H1 (cell line): ENCODE results near the gene CLDN2. TPM values are rescaled to one million over a fixed set of nuclear protein-coding genes. Genes with fewer than 3 reads are reported as not detected.

ENCODE experiments used
- CTCF ChIA-PET: fragments of 300-600 bp; sonication (Branson Sonifier 250); formaldehyde crosslinking; loops from one replicate; lab custom pipeline; 2021; ENCODE audit not compliant: partially characterized antibody; lab: Charles Lee
- POLR2A ChIA-PET: fragments of 300-600 bp; sonication (Branson Sonifier 250); formaldehyde crosslinking; loops from one replicate; lab custom pipeline; 2021; ENCODE audit warnings: inconsistent platforms; ENCODE audit not compliant: partially characterized antibody; lab: Charles Lee
- DNase-seq, 2 experiments: peaks; one replicate each; pipeline versions ENCODE4 v3.0.0 to v3.0.0-alpha.2; 2010 to 2022; ENCODE audit warnings: low spot score in 2 of 2, low read depth in 1 of 2, mixed read lengths in 1 of 2
- FAIRE-seq: peaks from 2 replicates; lab custom pipeline; 2011; peaks lifted over from hg19 to GRCh38; lab: Jason Lieb, UNC
- H2AFZ ChIP-seq: 2 replicates; pipeline ENCODE4 v1.8.1; 2012; ENCODE audit warnings: low read length, inconsistent platforms
- H2AK5ac ChIP-seq: 2 replicates; pipeline ENCODE4 v1.6.1; 2013; ENCODE audit warnings: low read depth, low read length
- H2BK120ac ChIP-seq: replicated peaks from 2 replicates; pipeline ENCODE3; 2013; ENCODE audit warnings: low read depth, low read length, inconsistent platforms
- H2BK12ac ChIP-seq: 2 replicates; pipeline ENCODE4 v1.6.1; 2013; ENCODE audit warnings: low read depth, low read length
- H2BK15ac ChIP-seq: 2 replicates; pipeline ENCODE4 v1.6.1; 2013; ENCODE audit warnings: low read length
- H2BK20ac ChIP-seq: 2 replicates; pipeline ENCODE4 v1.6.1; 2013; ENCODE audit warnings: low read length
- H2BK5ac ChIP-seq: 2 replicates; pipeline ENCODE4 v1.6.1; 2013; ENCODE audit warnings: low read depth, low read length
- H3K14ac ChIP-seq: 2 replicates; pipeline ENCODE4 v1.6.1; 2013; ENCODE audit warnings: inconsistent platforms; ENCODE audit not compliant: insufficient read length
- H3K18ac ChIP-seq: 2 replicates; pipeline ENCODE4 v1.6.1; 2013; ENCODE audit warnings: low read length; ENCODE audit errors: extremely low read depth
- H3K23ac ChIP-seq: 2 replicates; pipeline ENCODE4 v1.6.1; 2013; ENCODE audit warnings: inconsistent platforms; ENCODE audit not compliant: insufficient read length
- H3K23me2 ChIP-seq: 2 replicates; pipeline ENCODE4 v1.6.1; 2013; ENCODE audit warnings: low read depth, low read length
- H3K27ac ChIP-seq: 2 replicates; pipeline ENCODE4 v1.6.1; 2011; ENCODE audit warnings: low read depth, low read length, inconsistent platforms
- H3K27me3 ChIP-seq, 4 experiments: replicated peaks in 1 of 4; 1 replicate in 1 of 4; 2 replicates in 3 of 4; pipeline versions ENCODE4 v1.6.1 to v1.8.1; 2011 to 2013; ENCODE audit warnings: low read length in 3 of 4, mild to moderate bottlenecking in 3 of 4, inconsistent platforms in 2 of 4, mixed read lengths in 2 of 4, moderate library complexity in 1 of 4; ENCODE audit not compliant: control insufficient read depth in 3 of 4, insufficient read depth in 3 of 4; ENCODE audit errors: extremely low read depth in 1 of 4
- H3K36me3 ChIP-seq, 4 experiments: 2 replicates each; pipeline versions ENCODE4 v1.6.1 to v1.8.1; 2011 to 2013; ENCODE audit warnings: mild to moderate bottlenecking in 4 of 4, low read length in 3 of 4, moderate library complexity in 2 of 4, control low read depth in 1 of 4, inconsistent platforms in 1 of 4; ENCODE audit not compliant: insufficient read depth in 4 of 4, control insufficient read depth in 2 of 4
- H3K4ac ChIP-seq: replicated peaks from 2 replicates; pipeline ENCODE3; 2013; ENCODE audit warnings: low read length, low read depth, mixed read lengths, inconsistent platforms; ENCODE audit not compliant: insufficient read length
- H3K4me1 ChIP-seq, 4 experiments: replicated peaks in 1 of 4; 1 replicate in 1 of 4; 2 replicates in 3 of 4; pipeline versions ENCODE4 v1.6.1 to v1.8.1; 2011 to 2013; ENCODE audit warnings: low read length in 3 of 4, inconsistent platforms in 2 of 4, mixed read lengths in 1 of 4; ENCODE audit not compliant: insufficient read depth in 4 of 4, control insufficient read depth in 3 of 4
- H3K4me2 ChIP-seq, 2 experiments: 2 replicates each; pipeline versions ENCODE4 v1.6.1 to v1.8.1; 2011 to 2013; ENCODE audit warnings: low read depth in 2 of 2, low read length in 2 of 2, control low read depth in 1 of 2, inconsistent platforms in 1 of 2, mild to moderate bottlenecking in 1 of 2; ENCODE audit not compliant: insufficient read depth in 1 of 2
- H3K4me3 ChIP-seq, 4 experiments: fragments of 200-600, 300-600 bp in 1 of 4; sonication (generic), shearing (Covaris generic), sonication (Bioruptor Twin) in 1 of 4; 2 replicates each; pipeline versions ENCODE4 v1.5.1 to v1.8.1; 2011 to 2016; ENCODE audit warnings: low read length in 4 of 4, low read depth in 3 of 4, control low read depth in 2 of 4, inconsistent platforms in 2 of 4, mild to moderate bottlenecking in 2 of 4, mixed read lengths in 1 of 4, moderate library complexity in 1 of 4; ENCODE audit not compliant: insufficient read depth in 2 of 4; ENCODE audit errors: extremely low read depth in 1 of 4
- H3K56ac ChIP-seq: replicated peaks from 2 replicates; pipeline ENCODE3; 2013; ENCODE audit warnings: low read depth, mild to moderate bottlenecking, mixed read lengths, low read length, inconsistent platforms; ENCODE audit not compliant: insufficient read length
- H3K79me1 ChIP-seq: 2 replicates; pipeline ENCODE4 v1.6.1; 2013; ENCODE audit warnings: low read depth, low read length, control low read depth
- H3K79me2 ChIP-seq, 2 experiments: 2 replicates each; pipeline versions ENCODE4 v1.6.1 to v1.8.1; 2012 to 2013; ENCODE audit warnings: low read length in 2 of 2, mild to moderate bottlenecking in 2 of 2, inconsistent platforms in 1 of 2; ENCODE audit not compliant: insufficient read depth in 2 of 2, control insufficient read depth in 1 of 2
- H3K9ac ChIP-seq, 4 experiments: replicated peaks in 1 of 4; 1 replicate in 1 of 4; 2 replicates in 3 of 4; pipeline versions ENCODE4 v1.6.1 to v1.8.1; 2011 to 2013; ENCODE audit warnings: low read depth in 3 of 4, low read length in 3 of 4, control low read depth in 2 of 4, mild to moderate bottlenecking in 2 of 4, moderate library complexity in 2 of 4, inconsistent platforms in 1 of 4; ENCODE audit errors: extremely low read depth in 1 of 4
- H3K9me3 ChIP-seq, 2 experiments: 2 replicates each; pipeline versions ENCODE4 v1.6.1 to v1.8.1; 2012 to 2013; ENCODE audit warnings: mild to moderate bottlenecking in 2 of 2, moderate library complexity in 2 of 2, control low read depth in 1 of 2, inconsistent platforms in 1 of 2, low read depth in 1 of 2, low read length in 1 of 2, mixed read lengths in 1 of 2; ENCODE audit not compliant: insufficient read depth in 2 of 2
- H4K20me1 ChIP-seq, 2 experiments: replicated peaks in 1 of 2; 2 replicates each; pipeline versions ENCODE3 to v1.8.1; 2011 to 2013; ENCODE audit warnings: inconsistent platforms in 2 of 2, low read length in 2 of 2, mild to moderate bottlenecking in 1 of 2; ENCODE audit not compliant: insufficient read depth in 2 of 2, control insufficient read depth in 1 of 2
- H4K5ac ChIP-seq: 2 replicates; pipeline ENCODE4 v1.6.1; 2013; ENCODE audit warnings: low read length, low read depth, mixed read lengths, inconsistent platforms; ENCODE audit not compliant: insufficient read length
- H4K8ac ChIP-seq: 2 replicates; pipeline ENCODE4 v1.8.0; 2013; ENCODE audit warnings: mild to moderate bottlenecking, moderate library complexity, low read length, inconsistent platforms; ENCODE audit not compliant: insufficient read depth; ENCODE audit errors: extremely low read depth
- H4K91ac ChIP-seq: replicated peaks from 2 replicates; pipeline ENCODE3; 2013; ENCODE audit warnings: low read length, mixed read lengths, inconsistent platforms; ENCODE audit not compliant: insufficient read length
- BACH1 ChIP-seq: IDR thresholded peaks from 2 replicates; pipeline ENCODE4 v1.6.1; 2012; ENCODE audit warnings: low read length, improper control_type of control experiment
- BRCA1 ChIP-seq: IDR thresholded peaks from 2 replicates; pipeline ENCODE4 v1.6.1; 2012; ENCODE audit warnings: low read depth, low read length, improper control_type of control experiment
- CREB1 ChIP-seq: IDR thresholded peaks from 2 replicates; pipeline ENCODE4 v1.6.1; 2012; ENCODE audit warnings: inconsistent platforms
- CTBP2 ChIP-seq: IDR thresholded peaks from 2 replicates; pipeline ENCODE4 v1.7.0; 2011; ENCODE audit warnings: borderline replicate concordance, mild to moderate bottlenecking, moderate library complexity, mixed read lengths, low read length; ENCODE audit not compliant: insufficient read depth, insufficient read length
- HDAC2 ChIP-seq, 2 experiments: fragments of 300-600 bp in 1 of 2; sonication (generic) in 1 of 2; IDR thresholded peaks; 2 replicates each; pipeline ENCODE4 v1.6.1; 2011 to 2012; ENCODE audit warnings: low read depth in 2 of 2, low read length in 2 of 2, mild to moderate bottlenecking in 2 of 2, moderate library complexity in 2 of 2, borderline replicate concordance in 1 of 2, inconsistent platforms in 1 of 2
- JUN ChIP-seq: IDR thresholded peaks from 2 replicates; pipeline ENCODE4 v1.6.1; 2011; ENCODE audit warnings: low read depth, mild to moderate bottlenecking, improper control_type of control experiment, low read length
- SAP30 ChIP-seq: fragments of 300-600 bp; sonication (generic); IDR thresholded peaks from 2 replicates; pipeline ENCODE4 v1.7.1; 2012; ENCODE audit warnings: low read length, moderate library complexity, mild to moderate bottlenecking, inconsistent platforms; ENCODE audit not compliant: insufficient read depth, insufficient replicate concordance
- SIX5 ChIP-seq: IDR thresholded peaks from 2 replicates; pipeline ENCODE4 v1.6.1; 2011; ENCODE audit warnings: mild to moderate bottlenecking, low read depth, low read length
- TEAD4 ChIP-seq: IDR thresholded peaks from 2 replicates; pipeline ENCODE4 v1.6.1; 2012; ENCODE audit warnings: low read depth, low read length, inconsistent platforms, mixed read lengths
- WGBS, 2 experiments: shearing (Covaris generic) in 1 of 2; methylation state at CpG; one replicate each; pipeline versions ENCODE4 v1.1.6 to v1.1.7; 2013 to 2015; ENCODE audit warnings: low lambda C conversion rate in 2 of 2, mixed read lengths in 2 of 2, inconsistent platforms in 1 of 2, low coverage in 1 of 2, missing lambda C conversion rate in 1 of 2; ENCODE audit not compliant: insufficient replicate concordance in 2 of 2, insufficient coverage in 1 of 2, insufficient read length in 1 of 2; ENCODE audit errors: extremely low coverage in 1 of 2, missing lambda C conversion rate in 1 of 2; 5-methylcytosine and 5-hydroxymethylcytosine counted together
- polyA plus RNA-seq, 7 experiments: library from polyadenylated mRNA; depleted of rRNA in 3 of 7; stranded (reverse) in 5 of 7; unstranded in 2 of 7; fragments of >200 nt in 5 of 7; fragments of 200-250 nt in 2 of 7; gene quantifications; 1 replicate in 5 of 7; 2 replicates in 1 of 7; 4 replicates in 1 of 7; pipeline versions ENCODE4 v1.2.1 to v1.2.3, GENCODE V29; 2011 to 2013; ENCODE audit warnings: missing spikeins in 2 of 7, mixed read lengths in 2 of 7
- total RNA-seq: library from RNA; stranded (reverse); fragmentation: NEBNext Ultra II Directional; extraction: Animal tissue kit (Norgen Biotek cat#: 25700); gene quantifications from 2 replicates; pipeline ENCODE4 v1.2.1, GENCODE V29; 2021

Gene CLDN2
- total and polyA plus RNA-seq, 2 of the 8 experiments (the other 6 are each of a cell fraction or from before 2014, with no cell fraction given), result 0.02 TPM; not detected in 1

DNA sequence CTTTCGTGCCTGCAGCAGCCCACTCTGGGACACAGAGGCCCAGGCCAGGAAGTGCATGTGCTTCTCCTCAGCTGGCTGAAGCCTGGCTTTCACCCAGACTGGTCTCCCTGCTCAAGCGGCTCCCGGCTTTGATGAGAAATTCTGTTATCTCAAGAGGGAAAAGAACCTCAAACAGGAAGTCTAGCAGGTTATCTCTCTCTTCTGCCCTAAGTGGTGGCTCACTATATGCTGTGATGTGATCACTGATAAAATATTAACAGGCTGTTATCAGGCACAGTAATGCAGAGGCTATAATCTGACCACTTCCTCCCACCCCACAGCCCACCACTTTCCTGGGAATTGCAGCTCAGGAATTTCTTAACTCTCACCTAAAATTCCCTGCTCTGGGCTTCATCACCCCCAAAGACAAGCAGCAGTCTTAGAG, 13.3 kb downstream of the CLDN2 start:
- no peaks in the 10 kb centered on the region for H3K4me1 ChIP-seq
- no peaks in the 10 kb centered on the region for H3K36me3 ChIP-seq
- H2AK5ac ChIP-seq, result no peak overlapping the region
- H3K4me3 ChIP-seq, result no peak overlapping the region
- no peaks in the 10 kb centered on the region for H4K20me1 ChIP-seq
- 90% methylated on average over 2 of the region's 3 CpGs; no CpG with 5 or more reads in 1 of the 2 experiments for WGBS, 2 experiments
- H3K4me2 ChIP-seq, result no peak overlapping the region
- H3K9me3 ChIP-seq, result no peaks in the 10 kb centered on the region
- no peak overlapping the region for H4K5ac ChIP-seq
- H3K27ac ChIP-seq, result no peak overlapping the region
- DNase-seq (no peak), FAIRE-seq (no peak)
- no peak overlapping the region for H2BK12ac ChIP-seq
- H3K14ac ChIP-seq, result no peak overlapping the region
- H3K56ac ChIP-seq, result no peak overlapping the region
- no peak for TF ChIP-seq CTBP2
- no peak for TF ChIP-seq CREB1
- no peak for TF ChIP-seq SAP30
- no peak for TF ChIP-seq JUN
- TF ChIP-seq TEAD4, result no peak
- TF ChIP-seq SIX5, result no peak
- no peak for TF ChIP-seq HDAC2 (IDR thresholded peaks at IDR 0.05; ENCODE audit: borderline replicate concordance in 1 of 2, low read depth in 2 of 2, low read length in 2 of 2)
- no peak for TF ChIP-seq BRCA1
- no peak for TF ChIP-seq BACH1
- H4K91ac ChIP-seq, result no peak overlapping the region
- H3K23me2 ChIP-seq, result no peaks in the 10 kb centered on the region
- H4K8ac ChIP-seq, result no peak overlapping the region
- no peak overlapping the region for H2BK5ac ChIP-seq
- no peak overlapping the region for H2BK120ac ChIP-seq
- no peaks in the 10 kb centered on the region for H3K79me2 ChIP-seq
- no peak overlapping the region for H2BK15ac ChIP-seq
- H3K4ac ChIP-seq, result no peak overlapping the region
- no peak overlapping the region for H3K9ac ChIP-seq
- POLR2A ChIA-PET, result no interaction called here
- H3K79me1 ChIP-seq, result no peaks in the 10 kb centered on the region
- no peak overlapping the region for H2BK20ac ChIP-seq
- no peaks in the 10 kb centered on the region for H3K27me3 ChIP-seq
- no peak overlapping the region for H3K23ac ChIP-seq
- H2AFZ ChIP-seq, result no peak overlapping the region
- CTCF ChIA-PET, result interaction anchor here (0.7 to 3.0 kb wide), 2 partner anchors 39 to 52 kb away, joined by 3 to 10 read pairs; no protein-coding TSS in a partner anchor
- no peak overlapping the region for H3K18ac ChIP-seq
